Calu3 (cell line): ENCODE data around the gene PBX3. TPM values are rescaled to one million over a fixed set of nuclear protein-coding genes. Genes with fewer than 3 reads are reported as not detected.

Experiments
- BruUV-seq: library from RNA; stranded (reverse); fragments of 400-500 nt; replicated peaks from 2 replicates; lab custom pipeline; 2021; lab: Mats Ljungman, UMichigan
- CTCF ChIA-PET: fragments of 300-600 bp; sonication (Branson Sonifier 250); formaldehyde crosslinking; loops from one replicate; lab custom pipeline; 2022; ENCODE audit warnings: antibody characterized with exemption; lab: Charles Lee
- DNase-seq: peaks from one replicate; pipeline ENCODE4 v3.0.0; 2022
- H3K27ac Mint-ChIP-seq: one replicate; pipeline ENCODE4 v1.8.0; 2022; ENCODE audit warnings: mixed read lengths; ENCODE audit not compliant: unreplicated experiment
- H3K27me3 Mint-ChIP-seq: one replicate; pipeline ENCODE4 v1.8.0; 2022; ENCODE audit warnings: mixed read lengths; ENCODE audit not compliant: unreplicated experiment
- H3K36me3 Mint-ChIP-seq: one replicate; pipeline ENCODE4 v1.8.0; 2022; ENCODE audit warnings: mild to moderate bottlenecking, moderate library complexity, mixed read lengths; ENCODE audit not compliant: insufficient read depth, unreplicated experiment
- H3K4me1 Mint-ChIP-seq: one replicate; pipeline ENCODE4 v1.8.0; 2022; ENCODE audit warnings: mild to moderate bottlenecking, low read depth, mixed read lengths; ENCODE audit not compliant: unreplicated experiment
- H3K4me3 Mint-ChIP-seq: one replicate; pipeline ENCODE4 v1.8.0; 2022; ENCODE audit warnings: mild to moderate bottlenecking, low read depth, moderate library complexity, mixed read lengths; ENCODE audit not compliant: unreplicated experiment
- H3K9me3 Mint-ChIP-seq: one replicate; pipeline ENCODE4 v1.8.0; 2022; ENCODE audit warnings: low read depth, mixed read lengths; ENCODE audit not compliant: unreplicated experiment
- CTCF ChIP-seq: fragments of 200-600 bp; IDR thresholded peaks from one replicate; pipeline ENCODE4 v1.8.0; 2022; ENCODE audit warnings: antibody characterized with exemption; ENCODE audit not compliant: unreplicated experiment
- intact Hi-C: fragments of 100-400 bp; cut with micrococcal nuclease; formaldehyde crosslinking; loops from one replicate; pipeline ENCODE4 v1.10.0; 2022; ENCODE audit not compliant: unreplicated experiment
- total RNA-seq: library from RNA; stranded (reverse); gene quantifications from 2 replicates; pipeline ENCODE4 v1.2.3, GENCODE V29; 2022

The PBX3 gene
- total RNA-seq, 1 experiment from 2014 or later, result 8.0 TPM

- DNase-seq, result no peak
- no peaks in the 10 kb centered on the region for H3K36me3 Mint-ChIP-seq
- H3K4me1 Mint-ChIP-seq, result no peaks in the 10 kb centered on the region
- no peak overlapping the region for H3K27ac Mint-ChIP-seq
- no TSS peak for BruUV-seq
- H3K9me3 Mint-ChIP-seq, result no peaks in the 10 kb centered on the region
- CTCF ChIA-PET, result no interaction called here
- no peak for TF ChIP-seq CTCF
- intact Hi-C loops, result no loop called here
- no peaks in the 10 kb centered on the region for H3K27me3 Mint-ChIP-seq
- H3K4me3 Mint-ChIP-seq, result no peak overlapping the region
These were observed 63.8 kb downstream of the PBX3 start for GRCh38 chr9:125811002-125811401.

GRCh38 chr9:125812403-125812802, 65.2 kb downstream of the PBX3 start:
- BruUV-seq, result no TSS peak
- no peak for TF ChIP-seq CTCF
- intact Hi-C loops, result no loop called here
- H3K4me3 Mint-ChIP-seq, result no peak overlapping the region
- CTCF ChIA-PET, result no interaction called here
- no peak for DNase-seq
- no peaks in the 10 kb centered on the region for H3K4me1 Mint-ChIP-seq
- no peak overlapping the region for H3K27ac Mint-ChIP-seq
- H3K27me3 Mint-ChIP-seq, result no peaks in the 10 kb centered on the region
- no peaks in the 10 kb centered on the region for H3K9me3 Mint-ChIP-seq
- H3K36me3 Mint-ChIP-seq, result no peaks in the 10 kb centered on the region

- TF ChIP-seq CTCF, result no peak
- CTCF ChIA-PET, result no interaction called here
- Mint-ChIP-seq H3K4me1 (no peaks in the 10 kb centered on the region), H3K9me3 (no peaks in the 10 kb centered on the region), H3K4me3 (no peak overlapping the region), H3K27me3 (no peaks in the 10 kb centered on the region), H3K27ac (no peak overlapping the region), H3K36me3 (no peaks in the 10 kb centered on the region)
- no TSS peak for BruUV-seq
- peak; percentile 29 for DNase-seq
- intact Hi-C loops, result no loop called here
These were observed 68.4 kb downstream of the PBX3 start for GRCh38 chr9:125815568-125815967.

GRCh38 chr9:125816321-125816720, 69.1 kb downstream of the PBX3 start:
- Mint-ChIP-seq H3K4me1 (no peaks in the 10 kb centered on the region), H3K9me3 (no peaks in the 10 kb centered on the region), H3K27me3 (no peaks in the 10 kb centered on the region), H3K4me3 (no peak overlapping the region), H3K27ac (no peak overlapping the region), H3K36me3 (no peaks in the 10 kb centered on the region)
- intact Hi-C loops, result no loop called here
- no peak for TF ChIP-seq CTCF
- CTCF ChIA-PET, result no interaction called here
- no TSS peak for BruUV-seq
- no peak for DNase-seq
